ENCODE data around the gene OPTN.

Gene OPTN

DNA sequence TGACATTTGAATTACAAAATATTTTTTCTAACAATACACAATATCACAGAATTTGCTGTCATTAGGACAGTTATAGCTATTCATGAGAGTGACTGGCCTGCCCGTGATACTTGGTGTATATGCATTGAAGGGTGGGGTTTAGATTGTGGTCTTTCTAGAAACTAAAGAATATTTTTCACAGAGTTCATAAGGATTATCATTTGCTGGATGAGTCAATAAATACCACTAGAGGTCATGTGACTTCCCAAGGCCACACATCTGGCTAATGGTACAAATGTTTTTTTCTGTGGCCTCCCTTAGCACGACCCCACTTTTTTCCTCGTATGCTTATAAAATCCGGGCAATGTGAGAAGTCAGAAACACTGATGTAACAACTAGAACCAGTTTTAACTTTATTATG is 5.2 kb downstream of the OPTN start:
- no peak overlapping the region for H3K4me3 ChIP-seq (ENCODE audit: low read depth, low read length)
- H2AFZ ChIP-seq = no peak overlapping the region
- H3K9ac ChIP-seq = no peak overlapping the region
- no peaks in the 10 kb centered on the region for H3K9me3 ChIP-seq (ENCODE audit: control insufficient read depth, low read length)
- no peaks in the 10 kb centered on the region for H3K36me3 ChIP-seq (ENCODE audit: control insufficient read depth, insufficient read depth, low read length)
- H3K4me2 ChIP-seq (ENCODE audit: low read length) = no peak overlapping the region
- peaks cover 11% of the 10 kb centered on the region for H3K79me2 ChIP-seq
- H3K27me3 ChIP-seq (ENCODE audit: control insufficient read depth, insufficient read depth, low read length) = no peaks in the 10 kb centered on the region
- H3K27ac ChIP-seq = no peak overlapping the region
- TF ChIP-seq, protein P1, sequence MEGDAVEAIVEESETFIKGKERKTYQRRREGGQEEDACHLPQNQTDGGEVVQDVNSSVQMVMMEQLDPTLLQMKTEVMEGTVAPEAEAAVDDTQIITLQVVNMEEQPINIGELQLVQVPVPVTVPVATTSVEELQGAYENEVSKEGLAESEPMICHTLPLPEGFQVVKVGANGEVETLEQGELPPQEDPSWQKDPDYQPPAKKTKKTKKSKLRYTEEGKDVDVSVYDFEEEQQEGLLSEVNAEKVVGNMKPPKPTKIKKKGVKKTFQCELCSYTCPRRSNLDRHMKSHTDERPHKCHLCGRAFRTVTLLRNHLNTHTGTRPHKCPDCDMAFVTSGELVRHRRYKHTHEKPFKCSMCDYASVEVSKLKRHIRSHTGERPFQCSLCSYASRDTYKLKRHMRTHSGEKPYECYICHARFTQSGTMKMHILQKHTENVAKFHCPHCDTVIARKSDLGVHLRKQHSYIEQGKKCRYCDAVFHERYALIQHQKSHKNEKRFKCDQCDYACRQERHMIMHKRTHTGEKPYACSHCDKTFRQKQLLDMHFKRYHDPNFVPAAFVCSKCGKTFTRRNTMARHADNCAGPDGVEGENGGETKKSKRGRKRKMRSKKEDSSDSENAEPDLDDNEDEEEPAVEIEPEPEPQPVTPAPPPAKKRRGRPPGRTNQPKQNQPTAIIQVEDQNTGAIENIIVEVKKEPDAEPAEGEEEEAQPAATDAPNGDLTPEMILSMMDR (IDR thresholded peaks at IDR 0.05) = no peak
- peaks cover 5% of the 10 kb centered on the region for H3K4me1 ChIP-seq

- peaks cover 11% of the 10 kb centered on the region for H3K79me2 ChIP-seq
- no peak overlapping the region for H3K27ac ChIP-seq
- TF ChIP-seq, protein P1 (IDR thresholded peaks at IDR 0.05) = no peak
These were observed 6.6 kb downstream of the OPTN start for GRCh38 chr10:13106387-13107045.

GRCh38 chr10:13110908-13111307 is 10.9 kb downstream of the OPTN start:
- peaks cover 4% of the 10 kb centered on the region for H3K4me1 ChIP-seq
- TF ChIP-seq, protein P1 (IDR thresholded peaks at IDR 0.05) = no peak
- no peaks in the 10 kb centered on the region for H3K79me2 ChIP-seq
- H3K27me3 ChIP-seq (ENCODE audit: control insufficient read depth, insufficient read depth, low read length) = no peaks in the 10 kb centered on the region
- no peak overlapping the region for H3K9ac ChIP-seq
- no peaks in the 10 kb centered on the region for H3K9me3 ChIP-seq (ENCODE audit: control insufficient read depth, low read length)
- H3K4me3 ChIP-seq (ENCODE audit: low read depth, low read length) = no peak overlapping the region
- H2AFZ ChIP-seq = no peak overlapping the region
- no peak overlapping the region for H3K4me2 ChIP-seq (ENCODE audit: low read length)
- H3K27ac ChIP-seq = no peak overlapping the region
- H3K36me3 ChIP-seq (ENCODE audit: control insufficient read depth, insufficient read depth, low read length) = no peaks in the 10 kb centered on the region

More at GRCh38 chr10:13106387-13107045, 6.6 kb downstream of the OPTN start:
- H3K36me3 ChIP-seq (ENCODE audit: control insufficient read depth, insufficient read depth, low read length) = no peaks in the 10 kb centered on the region
- H3K27me3 ChIP-seq (ENCODE audit: control insufficient read depth, insufficient read depth, low read length) = no peaks in the 10 kb centered on the region
- no peak overlapping the region for H3K4me3 ChIP-seq (ENCODE audit: low read depth, low read length)
- no peak overlapping the region for H3K4me2 ChIP-seq (ENCODE audit: low read length)
- H3K9ac ChIP-seq = no peak overlapping the region
- H3K9me3 ChIP-seq (ENCODE audit: control insufficient read depth, low read length) = no peaks in the 10 kb centered on the region
- no peak overlapping the region for H2AFZ ChIP-seq
- H3K4me1 ChIP-seq = peaks cover 5% of the 10 kb centered on the region

- H3K4me1 ChIP-seq = peaks cover 11% of the 10 kb centered on the region
- H3K79me2 ChIP-seq = no peaks in the 10 kb centered on the region
- no peak overlapping the region for H2AFZ ChIP-seq
- H3K4me2 ChIP-seq (ENCODE audit: low read length) = no peak overlapping the region
- no peaks in the 10 kb centered on the region for H3K27me3 ChIP-seq (ENCODE audit: control insufficient read depth, insufficient read depth, low read length)
- H3K9ac ChIP-seq = no peak overlapping the region
- no peaks in the 10 kb centered on the region for H3K36me3 ChIP-seq (ENCODE audit: control insufficient read depth, insufficient read depth, low read length)
- no peak overlapping the region for H3K4me3 ChIP-seq (ENCODE audit: low read depth, low read length)
- TF ChIP-seq, protein P1 (IDR thresholded peaks at IDR 0.05) = no peak
- H3K27ac ChIP-seq = no peak overlapping the region
- H3K9me3 ChIP-seq (ENCODE audit: control insufficient read depth, low read length) = no peaks in the 10 kb centered on the region
These were observed 13.6 kb downstream of the OPTN start for GRCh38 chr10:13113544-13113943.

All from parathyroid adenoma (tissue), 2 donors.